ENCODE measurements around the gene DAP.

DAP gene

GRCh38 chr5:10695055-10695649 is 65.9 kb downstream of the DAP start:
- in situ Hi-C loops (cut with MboI; ENCODE audit: low sequenced_read_pairs): no loop called here

GRCh38 chr5:10691826-10692785 is 68.9 kb downstream of the DAP start:
- in situ Hi-C loops (cut with MboI; ENCODE audit: low sequenced_read_pairs): no loop called here

- in situ Hi-C loops (cut with MboI; ENCODE audit: low sequenced_read_pairs): no loop called here
These were observed 70.3 kb downstream of the DAP start for GRCh38 chr5:10690460-10691440.

DNA sequence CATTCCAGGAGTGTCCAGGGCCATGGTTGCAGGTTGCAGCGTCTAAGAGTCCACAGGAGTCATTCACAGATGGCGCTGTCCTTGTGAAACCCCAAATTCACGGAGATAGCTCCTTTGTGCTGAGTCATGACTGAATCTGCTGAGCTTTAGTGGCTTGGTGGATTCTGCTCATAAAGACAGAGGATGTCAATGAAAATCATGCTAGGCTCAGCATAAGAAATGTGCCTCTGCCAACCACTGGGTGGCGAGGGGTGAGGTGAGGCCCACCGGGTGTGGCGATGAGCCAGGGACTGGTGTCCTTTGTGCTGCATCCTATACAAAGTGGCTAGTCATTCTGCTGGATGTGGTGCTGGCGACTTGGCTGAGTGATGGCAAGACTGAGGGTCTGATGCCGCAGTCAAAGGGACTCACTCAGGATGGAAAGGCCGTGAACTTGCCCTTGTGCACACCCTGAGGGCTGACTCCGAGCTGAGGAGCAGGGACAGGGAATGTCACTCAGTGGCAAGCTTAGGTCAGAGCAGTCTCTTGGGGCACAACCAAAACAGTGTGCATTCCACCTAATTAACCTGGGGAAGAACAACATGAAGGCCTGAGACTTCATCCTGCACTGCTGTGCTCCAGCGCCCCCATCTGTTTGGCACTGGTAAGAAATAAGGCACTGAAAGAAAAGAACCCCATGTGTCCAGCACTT is 71.5 kb downstream of the DAP start:
- in situ Hi-C loops (cut with MboI; ENCODE audit: low sequenced_read_pairs): loop anchor here (5.0 kb wide), 1 partner anchor 237 kb away; no protein-coding TSS in a partner anchor

DNA sequence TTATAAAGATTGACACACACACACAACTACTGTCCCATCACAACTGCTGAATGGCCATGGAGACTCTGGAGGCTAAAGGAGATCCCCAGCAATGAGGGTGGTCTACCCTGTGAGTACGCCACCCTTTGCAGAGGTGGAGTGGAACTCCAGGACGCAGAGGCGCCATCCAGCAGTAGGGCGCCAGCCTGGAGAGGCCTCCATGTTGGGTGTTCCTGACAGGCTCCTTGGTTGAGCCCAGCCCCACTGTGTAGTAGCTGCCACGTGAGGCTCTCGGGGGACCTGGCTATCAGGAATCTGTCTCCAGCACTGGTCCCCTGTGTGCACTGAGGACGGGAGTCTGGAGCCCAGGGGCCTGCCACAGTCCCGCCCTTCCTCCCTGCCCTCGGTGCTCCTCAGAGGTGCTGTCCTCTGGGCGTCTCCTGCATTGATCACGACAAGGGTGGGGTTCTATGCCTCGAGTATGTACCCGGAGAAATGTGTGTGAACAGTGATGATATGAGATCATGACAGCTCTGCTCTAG is 72.3 kb downstream of the DAP start:
- in situ Hi-C loops (cut with MboI; ENCODE audit: low sequenced_read_pairs): loop anchor here (5.0 kb wide), 1 partner anchor 236 kb away; no protein-coding TSS in a partner anchor

GRCh38 chr5:10686890-10687289 is 74.1 kb downstream of the DAP start:
- in situ Hi-C loops (cut with MboI; ENCODE audit: low sequenced_read_pairs): loop anchor here (5.0 kb wide), 1 partner anchor 235 kb away; no protein-coding TSS in a partner anchor

GRCh38 chr5:10685115-10685521 is 75.9 kb downstream of the DAP start:
- in situ Hi-C loops (cut with MboI; ENCODE audit: low sequenced_read_pairs): loop anchor here (5.0 kb wide), 1 partner anchor 233 kb away; no protein-coding TSS in a partner anchor

- in situ Hi-C loops (cut with MboI; ENCODE audit: low sequenced_read_pairs): loop anchor here (5.0 kb wide), 1 partner anchor 232 kb away; no protein-coding TSS in a partner anchor
These were observed 76.5 kb downstream of the DAP start for GRCh38 chr5:10684303-10685086.

- in situ Hi-C loops (cut with MboI; ENCODE audit: low sequenced_read_pairs): no loop called here
These were observed 78.1 kb downstream of the DAP start for GRCh38 chr5:10682801-10683525.

DNA sequence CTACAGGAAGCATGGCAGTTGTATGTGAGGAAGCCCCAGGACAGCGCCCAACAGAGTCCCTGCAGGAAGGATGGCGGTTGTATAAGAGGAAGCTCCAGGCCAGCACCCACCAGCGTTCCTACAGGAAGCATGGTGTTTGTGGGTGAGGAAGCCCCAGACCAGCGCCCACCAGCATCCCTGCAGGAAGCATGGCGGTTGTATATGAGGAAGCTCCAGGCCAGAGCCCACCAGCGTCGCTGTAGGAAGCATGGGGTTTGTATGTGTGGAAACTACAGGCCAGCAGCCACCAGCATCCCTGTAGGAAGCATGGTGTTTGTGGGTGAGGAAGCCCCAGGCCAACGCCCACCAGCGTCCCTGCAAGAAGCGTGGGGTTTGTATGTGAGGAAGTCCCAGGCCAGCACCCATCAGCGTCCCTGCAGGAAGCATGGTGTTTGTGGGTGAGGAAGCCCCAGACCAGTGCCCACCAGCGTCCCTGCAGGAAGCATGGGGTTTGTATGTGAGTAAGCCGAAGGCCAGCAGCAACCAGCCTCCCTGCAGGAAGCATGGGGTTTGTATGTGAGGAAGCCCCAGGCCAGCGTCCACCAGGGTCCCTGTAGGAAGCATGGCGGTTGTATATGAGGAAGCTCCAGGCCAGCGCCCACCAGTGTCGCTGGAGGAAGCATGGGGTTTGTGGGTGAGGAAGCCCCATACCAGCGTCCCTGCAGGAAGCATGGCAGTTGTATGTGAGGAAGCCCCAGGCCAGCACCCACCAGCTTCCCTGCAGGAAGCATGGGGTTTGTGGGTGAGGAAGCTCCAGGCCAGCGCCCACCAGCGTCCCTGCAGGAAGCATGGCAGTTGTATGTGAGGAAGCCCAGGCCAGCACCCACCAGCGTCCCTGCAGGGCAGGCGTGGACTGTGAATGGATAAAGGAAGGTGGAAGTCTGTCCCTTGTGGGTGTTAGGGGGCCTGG is 79.0 kb downstream of the DAP start:
- in situ Hi-C loops (cut with MboI; ENCODE audit: low sequenced_read_pairs): no loop called here

GRCh38 chr5:10680876-10681481 is 80.1 kb downstream of the DAP start:
- in situ Hi-C loops (cut with MboI; ENCODE audit: low sequenced_read_pairs): no loop called here

GRCh38 chr5:10679336-10679988 is 81.6 kb downstream of the DAP start:
- in situ Hi-C loops (cut with MboI; ENCODE audit: low sequenced_read_pairs): no loop called here

- in situ Hi-C loops (cut with MboI; ENCODE audit: low sequenced_read_pairs): no loop called here
These were observed 82.8 kb downstream of the DAP start for GRCh38 chr5:10678244-10678643.

GRCh38 chr5:10677533-10677932 is 83.5 kb downstream of the DAP start:
- in situ Hi-C loops (cut with MboI; ENCODE audit: low sequenced_read_pairs): no loop called here

GRCh38 chr5:10676946-10677345 is 84.1 kb downstream of the DAP start:
- in situ Hi-C loops (cut with MboI; ENCODE audit: low sequenced_read_pairs): no loop called here

GRCh38 chr5:10676224-10676623 is 84.8 kb downstream of the DAP start:
- in situ Hi-C loops (cut with MboI; ENCODE audit: low sequenced_read_pairs): no loop called here

Measured in HL-60/S4 (cell line).